Measurements from ENCODE around the gene TEX14. TPM values are rescaled to one million over a fixed set of nuclear protein-coding genes. Genes with fewer than 3 reads are reported as not detected.

The TEX14 gene
- total and polyA plus RNA-seq, 5 experiments from 2014 or later, result 0.24 to 1.3 (median 0.83) TPM; not detected in 1

DNA sequence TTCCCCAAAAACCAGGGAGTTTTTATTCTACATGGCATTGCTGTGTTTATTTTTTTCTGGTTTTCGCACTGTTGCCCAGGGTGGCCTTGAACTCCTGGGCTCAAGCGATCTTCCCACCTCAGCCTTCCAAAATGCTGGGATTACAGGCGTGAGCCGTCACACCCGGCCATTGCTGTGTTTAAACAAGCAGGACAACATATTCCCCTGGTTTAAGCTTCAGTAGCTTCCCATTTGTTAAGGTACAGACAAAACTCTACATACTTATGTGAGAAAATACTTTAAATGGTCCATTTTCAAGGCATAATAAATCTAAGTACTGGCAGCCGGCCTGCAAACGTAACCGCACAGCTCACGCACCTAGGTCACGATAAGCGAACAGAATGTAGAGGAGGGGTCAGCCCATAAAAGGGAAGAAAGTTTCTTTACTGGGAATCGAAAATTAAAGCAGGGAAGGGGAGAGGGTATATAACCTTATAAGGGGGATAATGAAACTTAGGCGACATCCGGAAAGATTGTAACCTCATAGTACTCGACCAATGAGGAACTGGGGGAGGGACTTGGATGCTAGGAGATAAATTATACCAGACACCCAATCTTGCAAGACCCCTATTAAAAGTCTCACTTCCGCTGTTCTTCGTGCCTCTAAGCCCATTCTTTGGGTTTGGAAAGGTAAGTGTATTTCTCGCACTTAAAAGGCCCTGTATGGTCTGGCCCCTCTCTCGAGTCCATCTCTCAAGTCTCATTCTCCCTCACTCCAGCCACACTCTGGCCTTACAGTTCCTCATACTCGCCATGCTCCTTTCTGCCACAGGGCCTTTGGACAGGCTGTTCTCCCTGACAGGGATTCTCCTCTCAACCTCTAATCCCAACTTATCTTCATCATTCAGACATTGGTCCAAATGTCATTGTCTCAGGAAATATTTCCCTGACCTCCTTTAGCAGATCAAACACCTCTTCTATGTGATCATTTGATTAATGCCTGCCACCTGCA is 59.2 kb downstream of the TEX14 start:
- Mint-ChIP-seq H3K9me3 (peaks cover 0 to 2% (median 0%) of the 10 kb centered on the region in 9 donors), H3K36me3 (no peaks in the 10 kb centered on the region), H3K27me3 (no peaks in the 10 kb centered on the region), H3K4me3 (peak overlapping the region in 3 of 10 donors; percentile 14 to 59 (median 40)), H3K4me1 (peaks cover 0 to 8% (median 0%) of the 10 kb centered on the region in 4 donors), H3K27ac (peak overlapping the region in 3 of 10 donors; percentile 33 to 72 (median 63))
- POLR2A ChIA-PET, result interaction anchor here (0.5 to 2.6 kb wide), 23 partner anchors 8 to 1340 kb away, joined by 3 to 23 read pairs (median 4); partner anchors contain the start of genes MKS1, MTMR4, PRR11 and RAD51C
- no peak for ATAC-seq
- DNase-seq, result peak in 1 of 10 donors; percentile 7

- ATAC-seq, result peak; percentile 89 to 90
- DNase-seq, result peak; percentile 73 to 97 (median 93)
- Mint-ChIP-seq H3K4me1 (peaks cover 0 to 8% (median 0%) of the 10 kb centered on the region in 4 donors), H3K27me3 (no peaks in the 10 kb centered on the region), H3K4me3 (no peak overlapping the region), H3K36me3 (no peaks in the 10 kb centered on the region), H3K9me3 (peaks cover 0 to 2% (median 0%) of the 10 kb centered on the region in 9 donors), H3K27ac (no peak overlapping the region)
- POLR2A ChIA-PET, result interaction anchor here (0.5 to 2.6 kb wide), 26 partner anchors 9 to 1868 kb away, joined by 3 to 23 read pairs (median 4); partner anchors contain the start of genes MKS1, MTMR4, PRR11 and RAD51C
Measured at GRCh38 chr17:58631523-58632323, 60.1 kb downstream of the TEX14 start.

- Mint-ChIP-seq H3K36me3 (no peaks in the 10 kb centered on the region), H3K9me3 (peaks cover 0 to 2% (median 0%) of the 10 kb centered on the region in 9 donors), H3K27me3 (no peaks in the 10 kb centered on the region), H3K4me1 (peaks cover 0 to 8% (median 0%) of the 10 kb centered on the region in 4 donors), H3K4me3 (peak overlapping the region in 3 of 10 donors; percentile 49 to 62 (median 60)), H3K27ac (no peak overlapping the region)
- no peak for ATAC-seq
- peak in 6 of 10 donors; percentile 5 to 33 (median 11) for DNase-seq
- POLR2A ChIA-PET, result interaction anchor here (0.6 to 2.6 kb wide), 13 partner anchors 9 to 1869 kb away, joined by 3 to 23 read pairs (median 6); partner anchors contain the start of genes MTMR4, PRR11, RAD51C and SKA2
Measured at GRCh38 chr17:58630883-58631522, 60.8 kb downstream of the TEX14 start.

DNA sequence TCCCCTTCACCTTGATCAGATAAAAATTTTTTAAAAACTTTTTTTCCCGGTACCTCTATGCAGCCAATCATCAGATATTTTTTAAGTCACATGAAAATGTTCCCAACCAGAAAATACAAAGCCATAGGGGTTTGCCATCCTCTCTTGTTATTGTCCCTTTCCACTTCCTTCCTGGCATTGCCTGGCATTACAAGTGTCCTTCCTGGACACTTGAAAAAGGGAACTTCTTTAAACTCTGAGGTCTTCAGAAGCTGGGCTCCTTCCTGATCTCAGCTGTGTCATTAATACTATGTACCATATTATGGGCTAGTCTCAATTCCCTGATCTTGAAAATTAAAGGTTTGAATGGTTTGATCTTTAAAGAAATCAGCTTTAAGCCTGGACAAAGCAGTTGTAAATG is 64.9 kb downstream of the TEX14 start:
- POLR2A ChIA-PET, result interaction anchor here (0.7 kb wide), 2 partner anchors 954 to 1212 kb away, joined by 3 to 5 read pairs; no protein-coding TSS in a partner anchor
- Mint-ChIP-seq H3K4me3 (no peak overlapping the region), H3K4me1 (peaks cover 0 to 3% (median 0%) of the 10 kb centered on the region in 4 donors), H3K9me3 (no peaks in the 10 kb centered on the region), H3K27ac (no peak overlapping the region), H3K27me3 (no peaks in the 10 kb centered on the region), H3K36me3 (no peaks in the 10 kb centered on the region)
- ATAC-seq (no peak), DNase-seq (no peak)

- Mint-ChIP-seq H3K27ac (no peak overlapping the region), H3K4me3 (no peak overlapping the region), H3K36me3 (no peaks in the 10 kb centered on the region), H3K27me3 (peaks cover 0 to 1% (median 0%) of the 10 kb centered on the region in 5 donors), H3K9me3 (no peaks in the 10 kb centered on the region), H3K4me1 (no peaks in the 10 kb centered on the region)
- POLR2A ChIA-PET, result interaction anchor here (0.6 kb wide), 1 partner anchor 46 kb away, joined by 4 read pairs; no protein-coding TSS in a partner anchor
- ATAC-seq, result no peak
- no peak for DNase-seq
Measured at GRCh38 chr17:58624751-58625150, 67.1 kb downstream of the TEX14 start.

- no peak overlapping the region for H3K27ac Mint-ChIP-seq
- peaks cover 0 to 1% (median 0%) of the 10 kb centered on the region in 5 donors for H3K27me3 Mint-ChIP-seq
- POLR2A ChIA-PET, result interaction anchor here (1.5 kb wide), 1 partner anchor 10 kb away, joined by 7 read pairs; no protein-coding TSS in a partner anchor
- H3K9me3 Mint-ChIP-seq, result no peaks in the 10 kb centered on the region
- no peak for DNase-seq
- no peak for ATAC-seq
- H3K4me3 Mint-ChIP-seq, result no peak overlapping the region
- H3K36me3 Mint-ChIP-seq, result no peaks in the 10 kb centered on the region
- H3K4me1 Mint-ChIP-seq, result no peaks in the 10 kb centered on the region
Measured at GRCh38 chr17:58621174-58621573, 70.7 kb downstream of the TEX14 start.

GRCh38 chr17:58618336-58618735 is 73.5 kb downstream of the TEX14 start:
- Mint-ChIP-seq H3K4me3 (no peak overlapping the region), H3K9me3 (no peaks in the 10 kb centered on the region), H3K4me1 (peaks cover 0 to 4% (median under 1%) of the 10 kb centered on the region in 4 donors), H3K27ac (no peak overlapping the region), H3K36me3 (no peaks in the 10 kb centered on the region), H3K27me3 (peaks cover 0 to 1% (median 0%) of the 10 kb centered on the region in 5 donors)
- ATAC-seq (no peak), DNase-seq (no peak)
- POLR2A ChIA-PET, result no interaction called here

GRCh38 chr17:58617563-58617962 is 74.3 kb downstream of the TEX14 start:
- Mint-ChIP-seq H3K4me1 (peaks cover 0 to 4% (median under 1%) of the 10 kb centered on the region in 4 donors), H3K27ac (no peak overlapping the region), H3K4me3 (no peak overlapping the region), H3K9me3 (no peaks in the 10 kb centered on the region), H3K36me3 (no peaks in the 10 kb centered on the region), H3K27me3 (peaks cover 0 to 1% (median 0%) of the 10 kb centered on the region in 5 donors)
- DNase-seq (no peak), ATAC-seq (no peak)
- POLR2A ChIA-PET, result no interaction called here

GRCh38 chr17:58615768-58616659 is 75.8 kb downstream of the TEX14 start:
- Mint-ChIP-seq H3K4me3 (no peak overlapping the region), H3K27me3 (peaks cover 0 to 1% (median 0%) of the 10 kb centered on the region in 5 donors), H3K4me1 (peaks cover 0 to 4% (median under 1%) of the 10 kb centered on the region in 4 donors), H3K9me3 (no peaks in the 10 kb centered on the region), H3K36me3 (no peaks in the 10 kb centered on the region), H3K27ac (peak overlapping the region in 2 of 10 donors; percentile 79 to 87)
- POLR2A ChIA-PET, result no interaction called here
- DNase-seq (no peak), ATAC-seq (no peak)

DNA sequence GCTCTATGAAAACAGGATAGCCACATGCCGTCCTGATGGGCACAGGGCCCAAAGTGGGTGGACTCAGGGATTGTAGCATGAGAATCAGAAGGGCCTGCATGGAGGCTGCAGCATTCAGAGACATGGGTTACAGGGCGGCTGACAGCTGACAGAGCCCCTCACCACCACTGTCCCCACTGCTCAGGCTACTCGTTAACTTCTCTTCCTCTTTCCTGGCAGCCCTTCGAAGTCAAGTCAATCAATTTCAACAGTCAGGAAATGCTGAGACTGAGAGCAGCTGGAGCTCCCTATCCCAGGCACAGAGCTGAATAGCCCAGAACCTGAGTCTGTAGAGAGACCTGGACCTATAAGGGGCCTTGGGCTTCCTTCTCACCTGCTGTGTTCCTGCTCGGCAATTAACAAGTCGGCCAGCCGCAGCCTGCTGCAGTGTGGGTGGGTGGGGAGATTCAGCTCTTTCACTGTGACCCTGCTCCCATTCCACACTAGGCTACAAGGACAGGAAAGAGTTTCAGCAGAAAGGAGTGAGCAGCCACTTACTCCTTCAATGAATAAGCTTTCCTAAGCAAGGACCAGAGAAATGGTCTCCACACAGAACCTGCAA is 76.9 kb downstream of the TEX14 start:
- POLR2A ChIA-PET, result no interaction called here
- no peaks in the 10 kb centered on the region for H3K9me3 Mint-ChIP-seq
- DNase-seq (no peak), ATAC-seq (no peak)
- peak overlapping the region in 3 of 10 donors; percentile 15 to 61 (median 41) for H3K27ac Mint-ChIP-seq
- no peaks in the 10 kb centered on the region for H3K36me3 Mint-ChIP-seq
- no peak overlapping the region for H3K4me3 Mint-ChIP-seq
- peaks cover 0 to 4% (median under 1%) of the 10 kb centered on the region in 4 donors for H3K4me1 Mint-ChIP-seq
- peaks cover 0 to under 1% (median 0%) of the 10 kb centered on the region in 5 donors for H3K27me3 Mint-ChIP-seq

DNA sequence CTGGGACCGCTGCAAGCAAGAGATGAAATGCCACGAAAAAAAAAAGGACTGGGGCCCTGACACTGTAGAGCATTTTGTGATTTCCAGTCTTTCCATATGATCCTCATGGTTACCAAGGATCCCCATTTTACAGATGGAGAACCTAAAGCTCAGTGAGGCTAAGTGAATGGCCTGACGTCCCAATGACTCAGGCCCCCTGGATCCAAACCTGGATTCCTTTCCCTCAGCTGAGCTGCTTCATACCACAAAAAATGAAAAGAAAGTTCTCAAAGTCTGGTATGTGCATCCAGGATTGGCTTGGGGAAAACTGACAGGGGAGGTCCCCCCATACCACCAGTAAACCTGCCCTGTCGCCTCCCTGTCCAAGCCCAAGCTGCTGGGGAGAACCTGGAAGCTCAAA is 80.5 kb downstream of the TEX14 start:
- no peak overlapping the region for H3K27ac Mint-ChIP-seq
- no peaks in the 10 kb centered on the region for H3K27me3 Mint-ChIP-seq
- H3K9me3 Mint-ChIP-seq, result no peaks in the 10 kb centered on the region
- H3K4me1 Mint-ChIP-seq, result peaks cover 0 to 4% (median under 1%) of the 10 kb centered on the region in 4 donors
- POLR2A ChIA-PET, result no interaction called here
- no peaks in the 10 kb centered on the region for H3K36me3 Mint-ChIP-seq
- H3K4me3 Mint-ChIP-seq, result no peak overlapping the region
- no peak for DNase-seq
- no peak for ATAC-seq
